ENCODE results near the gene ITPR1. TPM values are rescaled to one million over a fixed set of nuclear protein-coding genes. Genes with fewer than 3 reads are reported as not detected.

ITPR1 gene
- total and polyA plus RNA-seq, 4 donors: 3.7 to 39.4 (median 8.2) TPM

DNA sequence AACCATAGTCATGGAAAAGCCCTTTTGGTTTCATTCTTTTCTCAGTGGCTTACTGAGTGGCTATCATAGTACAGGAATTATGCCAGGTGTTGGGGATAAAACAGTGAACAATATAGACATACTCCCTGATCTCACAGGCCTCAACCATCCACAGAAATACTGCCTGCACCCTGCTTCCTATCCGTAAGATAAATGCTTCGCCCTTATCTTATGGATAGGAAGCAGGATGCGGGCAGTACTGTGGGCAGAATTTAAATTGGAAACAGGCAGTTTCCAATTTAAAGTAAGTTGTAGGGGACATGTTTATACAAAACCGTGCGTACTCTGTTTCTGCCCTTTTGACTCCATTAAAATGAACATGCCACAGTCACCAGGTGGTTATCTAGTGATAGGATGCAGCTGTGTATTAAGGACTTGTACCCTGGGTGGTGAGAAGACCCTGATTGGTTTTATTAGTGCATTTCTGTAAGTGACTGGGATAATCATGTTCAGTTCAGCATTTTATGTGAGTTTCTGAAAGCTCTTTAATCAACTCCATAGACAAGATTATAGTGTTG, 344.3 kb downstream of the ITPR1 start:
- Histone ChIP-seq H3K4me1 (ENCODE audit: control insufficient read depth in 4 of 4, insufficient read depth in 4 of 4, low read length in 3 of 4) (no peaks in the 10 kb centered on the region), H3K36me3 (ENCODE audit: control insufficient read depth in 4 of 4, insufficient read depth in 3 of 4, low read depth in 1 of 4, low read length in 3 of 4) (peaks cover 0 to 1% (median 0%) of the 10 kb centered on the region in 4 donors), H3K9me3 (ENCODE audit: control insufficient read depth in 4 of 4, low read length in 3 of 4) (no peaks in the 10 kb centered on the region), H3K27ac (ENCODE audit: low read depth in 1 of 2, low read length in 2 of 2) (no peak overlapping the region), H3K4me3 (ENCODE audit: low read depth in 1 of 3, low read length in 3 of 3) (no peak overlapping the region), H3K27me3 (ENCODE audit: control insufficient read depth in 4 of 4, insufficient read depth in 4 of 4, low read length in 3 of 4) (no peaks in the 10 kb centered on the region), H3K9ac (ENCODE audit: low read depth in 1 of 2, low read length in 2 of 2) (no peak overlapping the region)
- TF ChIP-seq YY1 (IDR thresholded peaks at IDR 0.05): no peak
- TF ChIP-seq, protein P1, sequence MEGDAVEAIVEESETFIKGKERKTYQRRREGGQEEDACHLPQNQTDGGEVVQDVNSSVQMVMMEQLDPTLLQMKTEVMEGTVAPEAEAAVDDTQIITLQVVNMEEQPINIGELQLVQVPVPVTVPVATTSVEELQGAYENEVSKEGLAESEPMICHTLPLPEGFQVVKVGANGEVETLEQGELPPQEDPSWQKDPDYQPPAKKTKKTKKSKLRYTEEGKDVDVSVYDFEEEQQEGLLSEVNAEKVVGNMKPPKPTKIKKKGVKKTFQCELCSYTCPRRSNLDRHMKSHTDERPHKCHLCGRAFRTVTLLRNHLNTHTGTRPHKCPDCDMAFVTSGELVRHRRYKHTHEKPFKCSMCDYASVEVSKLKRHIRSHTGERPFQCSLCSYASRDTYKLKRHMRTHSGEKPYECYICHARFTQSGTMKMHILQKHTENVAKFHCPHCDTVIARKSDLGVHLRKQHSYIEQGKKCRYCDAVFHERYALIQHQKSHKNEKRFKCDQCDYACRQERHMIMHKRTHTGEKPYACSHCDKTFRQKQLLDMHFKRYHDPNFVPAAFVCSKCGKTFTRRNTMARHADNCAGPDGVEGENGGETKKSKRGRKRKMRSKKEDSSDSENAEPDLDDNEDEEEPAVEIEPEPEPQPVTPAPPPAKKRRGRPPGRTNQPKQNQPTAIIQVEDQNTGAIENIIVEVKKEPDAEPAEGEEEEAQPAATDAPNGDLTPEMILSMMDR (IDR thresholded peaks at IDR 0.05; ENCODE audit: low read depth, low read length, missing input control): no peak
- TF ChIP-seq, protein P2, sequence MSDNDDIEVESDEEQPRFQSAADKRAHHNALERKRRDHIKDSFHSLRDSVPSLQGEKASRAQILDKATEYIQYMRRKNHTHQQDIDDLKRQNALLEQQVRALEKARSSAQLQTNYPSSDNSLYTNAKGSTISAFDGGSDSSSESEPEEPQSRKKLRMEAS (IDR thresholded peaks at IDR 0.05): no peak
- TF ChIP-seq TAF1 (conservative IDR thresholded peaks at IDR 0.05): no peak
- TF ChIP-seq JUND (IDR thresholded peaks at IDR 0.05): no peak
- TF ChIP-seq, protein P3, sequence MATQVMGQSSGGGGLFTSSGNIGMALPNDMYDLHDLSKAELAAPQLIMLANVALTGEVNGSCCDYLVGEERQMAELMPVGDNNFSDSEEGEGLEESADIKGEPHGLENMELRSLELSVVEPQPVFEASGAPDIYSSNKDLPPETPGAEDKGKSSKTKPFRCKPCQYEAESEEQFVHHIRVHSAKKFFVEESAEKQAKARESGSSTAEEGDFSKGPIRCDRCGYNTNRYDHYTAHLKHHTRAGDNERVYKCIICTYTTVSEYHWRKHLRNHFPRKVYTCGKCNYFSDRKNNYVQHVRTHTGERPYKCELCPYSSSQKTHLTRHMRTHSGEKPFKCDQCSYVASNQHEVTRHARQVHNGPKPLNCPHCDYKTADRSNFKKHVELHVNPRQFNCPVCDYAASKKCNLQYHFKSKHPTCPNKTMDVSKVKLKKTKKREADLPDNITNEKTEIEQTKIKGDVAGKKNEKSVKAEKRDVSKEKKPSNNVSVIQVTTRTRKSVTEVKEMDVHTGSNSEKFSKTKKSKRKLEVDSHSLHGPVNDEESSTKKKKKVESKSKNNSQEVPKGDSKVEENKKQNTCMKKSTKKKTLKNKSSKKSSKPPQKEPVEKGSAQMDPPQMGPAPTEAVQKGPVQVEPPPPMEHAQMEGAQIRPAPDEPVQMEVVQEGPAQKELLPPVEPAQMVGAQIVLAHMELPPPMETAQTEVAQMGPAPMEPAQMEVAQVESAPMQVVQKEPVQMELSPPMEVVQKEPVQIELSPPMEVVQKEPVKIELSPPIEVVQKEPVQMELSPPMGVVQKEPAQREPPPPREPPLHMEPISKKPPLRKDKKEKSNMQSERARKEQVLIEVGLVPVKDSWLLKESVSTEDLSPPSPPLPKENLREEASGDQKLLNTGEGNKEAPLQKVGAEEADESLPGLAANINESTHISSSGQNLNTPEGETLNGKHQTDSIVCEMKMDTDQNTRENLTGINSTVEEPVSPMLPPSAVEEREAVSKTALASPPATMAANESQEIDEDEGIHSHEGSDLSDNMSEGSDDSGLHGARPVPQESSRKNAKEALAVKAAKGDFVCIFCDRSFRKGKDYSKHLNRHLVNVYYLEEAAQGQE (IDR thresholded peaks at IDR 0.05): no peak
- no peak for TF ChIP-seq NR2F2 (IDR thresholded peaks at IDR 0.05)
- no peak for TF ChIP-seq RXRA (IDR thresholded peaks at IDR 0.05)
- TF ChIP-seq FOXA1 (IDR thresholded peaks at IDR 0.05): no peak
- no peak for TF ChIP-seq HNF4A (conservative IDR thresholded peaks at IDR 0.05)
- no peak for TF ChIP-seq RAD21 (IDR thresholded peaks at IDR 0.05)
- TF ChIP-seq, protein P4, sequence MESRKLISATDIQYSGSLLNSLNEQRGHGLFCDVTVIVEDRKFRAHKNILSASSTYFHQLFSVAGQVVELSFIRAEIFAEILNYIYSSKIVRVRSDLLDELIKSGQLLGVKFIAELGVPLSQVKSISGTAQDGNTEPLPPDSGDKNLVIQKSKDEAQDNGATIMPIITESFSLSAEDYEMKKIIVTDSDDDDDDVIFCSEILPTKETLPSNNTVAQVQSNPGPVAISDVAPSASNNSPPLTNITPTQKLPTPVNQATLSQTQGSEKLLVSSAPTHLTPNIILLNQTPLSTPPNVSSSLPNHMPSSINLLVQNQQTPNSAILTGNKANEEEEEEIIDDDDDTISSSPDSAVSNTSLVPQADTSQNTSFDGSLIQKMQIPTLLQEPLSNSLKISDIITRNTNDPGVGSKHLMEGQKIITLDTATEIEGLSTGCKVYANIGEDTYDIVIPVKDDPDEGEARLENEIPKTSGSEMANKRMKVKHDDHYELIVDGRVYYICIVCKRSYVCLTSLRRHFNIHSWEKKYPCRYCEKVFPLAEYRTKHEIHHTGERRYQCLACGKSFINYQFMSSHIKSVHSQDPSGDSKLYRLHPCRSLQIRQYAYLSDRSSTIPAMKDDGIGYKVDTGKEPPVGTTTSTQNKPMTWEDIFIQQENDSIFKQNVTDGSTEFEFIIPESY (IDR thresholded peaks at IDR 0.05): no peak
- TF ChIP-seq, protein P5, sequence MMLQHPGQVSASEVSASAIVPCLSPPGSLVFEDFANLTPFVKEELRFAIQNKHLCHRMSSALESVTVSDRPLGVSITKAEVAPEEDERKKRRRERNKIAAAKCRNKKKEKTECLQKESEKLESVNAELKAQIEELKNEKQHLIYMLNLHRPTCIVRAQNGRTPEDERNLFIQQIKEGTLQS (IDR thresholded peaks at IDR 0.05): no peak
- TF ChIP-seq HNF4G (IDR thresholded peaks at IDR 0.05): no peak
- no peak for TF ChIP-seq SP1 (IDR thresholded peaks at IDR 0.05)
- 82% methylated on average over 5 of the region's 5 CpGs for WGBS
- no peak for DNase-seq (ENCODE audit: low spot score)

DNA sequence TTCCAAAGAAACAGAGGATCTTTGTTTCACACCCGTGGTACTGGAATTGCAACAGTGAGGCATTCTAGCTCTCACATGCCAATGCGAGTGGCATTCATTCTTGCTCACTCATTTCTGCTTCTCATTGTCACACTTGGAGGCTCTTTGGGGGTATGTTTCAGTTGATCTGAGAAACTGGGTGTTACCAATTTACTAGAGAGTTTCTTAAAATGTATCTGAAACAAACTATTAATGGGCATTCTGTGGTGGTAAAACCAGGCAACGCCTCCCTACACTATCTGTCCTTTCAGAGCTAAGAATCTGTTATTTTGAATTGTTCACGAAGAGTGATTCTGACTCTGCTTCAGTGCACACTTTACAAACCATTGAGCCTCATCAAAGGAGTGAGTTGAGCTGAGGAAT, 345.5 kb downstream of the ITPR1 start:
- no peaks in the 10 kb centered on the region for H3K27me3 ChIP-seq (ENCODE audit: control insufficient read depth in 4 of 4, insufficient read depth in 4 of 4, low read length in 3 of 4)
- H3K36me3 ChIP-seq (ENCODE audit: control insufficient read depth in 4 of 4, insufficient read depth in 3 of 4, low read depth in 1 of 4, low read length in 3 of 4): peaks cover 0 to 1% (median 0%) of the 10 kb centered on the region in 4 donors
- no peak overlapping the region for H3K4me3 ChIP-seq (ENCODE audit: low read depth in 1 of 3, low read length in 3 of 3)
- H3K9me3 ChIP-seq (ENCODE audit: control insufficient read depth in 4 of 4, low read length in 3 of 4): no peaks in the 10 kb centered on the region
- no peak for DNase-seq (ENCODE audit: low spot score)
- no peaks in the 10 kb centered on the region for H3K4me1 ChIP-seq (ENCODE audit: control insufficient read depth in 4 of 4, insufficient read depth in 4 of 4, low read length in 3 of 4)
- H3K27ac ChIP-seq (ENCODE audit: low read depth in 1 of 2, low read length in 2 of 2): no peak overlapping the region
- 95% methylated on average over 4 of the region's 4 CpGs for WGBS
- no peak overlapping the region for H3K9ac ChIP-seq (ENCODE audit: low read depth in 1 of 2, low read length in 2 of 2)
- TF ChIP-seq RAD21 (IDR thresholded peaks at IDR 0.05) (no peak), HNF4G (IDR thresholded peaks at IDR 0.05) (no peak), GABPA (IDR thresholded peaks at IDR 0.05 in 1 of 2, conservative IDR thresholded peaks at IDR 0.05 in 1 of 2) (no peak), NR2F2 (IDR thresholded peaks at IDR 0.05) (no peak), JUND (IDR thresholded peaks at IDR 0.05) (no peak), YY1 (IDR thresholded peaks at IDR 0.05) (no peak), SP1 (IDR thresholded peaks at IDR 0.05) (no peak)
- TF ChIP-seq, protein P3 (IDR thresholded peaks at IDR 0.05): no peak
- TF ChIP-seq, protein P1 (IDR thresholded peaks at IDR 0.05; ENCODE audit: low read depth, low read length, missing input control): no peak
